Measurements from ENCODE around the gene LGALS3.

Gene LGALS3

DNA sequence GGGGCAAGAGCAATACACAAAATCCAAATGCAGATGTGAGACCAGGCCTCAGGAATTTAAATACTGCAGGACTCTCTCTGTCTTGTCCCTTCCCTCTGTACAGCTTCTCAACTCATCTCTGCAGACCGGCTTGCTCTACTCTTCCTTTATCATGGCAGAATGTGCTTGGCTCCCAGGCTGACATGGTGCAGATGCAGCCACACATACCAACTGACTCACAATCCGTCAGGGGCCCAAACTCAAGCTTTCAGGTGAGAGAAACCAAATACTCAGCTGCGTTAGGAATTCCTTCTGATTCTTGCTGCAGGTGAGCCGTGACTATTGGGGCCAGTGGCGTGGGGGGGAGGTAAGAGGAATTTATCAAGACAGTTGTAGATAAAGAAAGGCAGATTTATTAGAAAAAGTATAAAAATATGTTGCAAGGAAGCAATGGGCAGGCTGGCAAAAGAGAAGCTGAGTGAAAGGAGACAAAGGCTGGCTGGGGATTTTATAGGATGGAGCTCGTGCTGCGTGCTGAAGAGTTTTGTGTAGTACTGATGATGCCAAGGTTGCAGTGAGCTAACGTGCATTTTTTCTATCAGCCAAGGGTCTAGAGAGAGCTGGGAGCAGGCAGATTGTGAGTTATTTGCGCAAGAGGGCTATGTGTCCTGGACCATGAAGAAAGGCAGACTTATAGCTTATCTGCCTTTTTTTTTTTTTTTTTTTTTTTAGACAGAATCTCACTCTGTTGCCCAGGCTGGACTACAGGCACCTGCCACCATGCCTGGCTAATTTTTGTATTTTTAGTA is 5.0 kb upstream of the LGALS3 start:
- peak; percentile 27; the same call in 1 of the 3 replicates for ATAC-seq
- TF ChIP-seq TSHZ2 (CRISPR knock-in tag; IDR thresholded peaks at IDR 0.05) (no peak), ZNF8 (CRISPR knock-in tag; IDR thresholded peaks at IDR 0.05) (no peak), ESRRG (CRISPR knock-in tag; IDR thresholded peaks at IDR 0.05) (no peak), ZC3H10 (CRISPR knock-in tag; IDR thresholded peaks at IDR 0.05) (no peak), PPARA (CRISPR knock-in tag; IDR thresholded peaks at IDR 0.05; ENCODE audit: borderline replicate concordance) (no peak), TCF4 (CRISPR knock-in tag; IDR thresholded peaks at IDR 0.05; ENCODE audit: borderline replicate concordance) (no peak), RARB (CRISPR knock-in tag; IDR thresholded peaks at IDR 0.05) (no peak), ZNF565 (CRISPR knock-in tag; conservative IDR thresholded peaks at IDR 0.05; ENCODE audit: low read depth) (no peak), ARNTL (CRISPR knock-in tag; IDR thresholded peaks at IDR 0.05; ENCODE audit: borderline replicate concordance, low read depth) (no peak), GLIS3 (CRISPR knock-in tag; IDR thresholded peaks at IDR 0.05) (no peak), ZNF70 (CRISPR knock-in tag; IDR thresholded peaks at IDR 0.05) (no peak), ISL1 (CRISPR knock-in tag; IDR thresholded peaks at IDR 0.05) (no peak), CSRNP3 (CRISPR knock-in tag; IDR thresholded peaks at IDR 0.05) (no peak)
- TF ChIP-seq, protein P1, sequence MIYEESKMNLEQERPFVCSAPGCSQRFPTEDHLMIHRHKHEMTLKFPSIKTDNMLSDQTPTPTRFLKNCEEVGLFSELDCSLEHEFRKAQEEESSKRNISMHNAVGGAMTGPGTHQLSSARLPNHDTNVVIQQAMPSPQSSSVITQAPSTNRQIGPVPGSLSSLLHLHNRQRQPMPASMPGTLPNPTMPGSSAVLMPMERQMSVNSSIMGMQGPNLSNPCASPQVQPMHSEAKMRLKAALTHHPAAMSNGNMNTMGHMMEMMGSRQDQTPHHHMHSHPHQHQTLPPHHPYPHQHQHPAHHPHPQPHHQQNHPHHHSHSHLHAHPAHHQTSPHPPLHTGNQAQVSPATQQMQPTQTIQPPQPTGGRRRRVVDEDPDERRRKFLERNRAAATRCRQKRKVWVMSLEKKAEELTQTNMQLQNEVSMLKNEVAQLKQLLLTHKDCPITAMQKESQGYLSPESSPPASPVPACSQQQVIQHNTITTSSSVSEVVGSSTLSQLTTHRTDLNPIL (CRISPR knock-in tag; IDR thresholded peaks at IDR 0.05; ENCODE audit: low read depth): no peak

GRCh38 chr14:55124774-55125386 is 4.2 kb upstream of the LGALS3 start:
- ATAC-seq: no peak
- TF ChIP-seq PPARA (CRISPR knock-in tag; IDR thresholded peaks at IDR 0.05; ENCODE audit: borderline replicate concordance) (no peak), TCF4 (CRISPR knock-in tag; IDR thresholded peaks at IDR 0.05; ENCODE audit: borderline replicate concordance) (no peak), ZNF8 (CRISPR knock-in tag; IDR thresholded peaks at IDR 0.05) (no peak), ZFP30 (CRISPR knock-in tag; IDR thresholded peaks at IDR 0.05) (no peak), RARB (CRISPR knock-in tag; IDR thresholded peaks at IDR 0.05) (no peak), CSDC2 (CRISPR knock-in tag; IDR thresholded peaks at IDR 0.05) (no peak), ZNF70 (CRISPR knock-in tag; IDR thresholded peaks at IDR 0.05) (no peak), ZFP3 (CRISPR knock-in tag; IDR thresholded peaks at IDR 0.05) (no peak), ZC3H10 (CRISPR knock-in tag; IDR thresholded peaks at IDR 0.05) (no peak), TOX (CRISPR knock-in tag; IDR thresholded peaks at IDR 0.05; ENCODE audit: borderline replicate concordance) (no peak), ISL1 (CRISPR knock-in tag; IDR thresholded peaks at IDR 0.05) (no peak), ARNTL (CRISPR knock-in tag; IDR thresholded peaks at IDR 0.05; ENCODE audit: borderline replicate concordance, low read depth) (no peak), ZNF565 (CRISPR knock-in tag; conservative IDR thresholded peaks at IDR 0.05; ENCODE audit: low read depth) (no peak), ESRRG (CRISPR knock-in tag; IDR thresholded peaks at IDR 0.05) (no peak), BACH2 (CRISPR knock-in tag; IDR thresholded peaks at IDR 0.05; ENCODE audit: borderline replicate concordance) (no peak), POU6F1 (CRISPR knock-in tag; IDR thresholded peaks at IDR 0.05; ENCODE audit: borderline replicate concordance, low read depth) (no peak), OSR1 (CRISPR knock-in tag; IDR thresholded peaks at IDR 0.05) (no peak)
- TF ChIP-seq, protein P2, sequence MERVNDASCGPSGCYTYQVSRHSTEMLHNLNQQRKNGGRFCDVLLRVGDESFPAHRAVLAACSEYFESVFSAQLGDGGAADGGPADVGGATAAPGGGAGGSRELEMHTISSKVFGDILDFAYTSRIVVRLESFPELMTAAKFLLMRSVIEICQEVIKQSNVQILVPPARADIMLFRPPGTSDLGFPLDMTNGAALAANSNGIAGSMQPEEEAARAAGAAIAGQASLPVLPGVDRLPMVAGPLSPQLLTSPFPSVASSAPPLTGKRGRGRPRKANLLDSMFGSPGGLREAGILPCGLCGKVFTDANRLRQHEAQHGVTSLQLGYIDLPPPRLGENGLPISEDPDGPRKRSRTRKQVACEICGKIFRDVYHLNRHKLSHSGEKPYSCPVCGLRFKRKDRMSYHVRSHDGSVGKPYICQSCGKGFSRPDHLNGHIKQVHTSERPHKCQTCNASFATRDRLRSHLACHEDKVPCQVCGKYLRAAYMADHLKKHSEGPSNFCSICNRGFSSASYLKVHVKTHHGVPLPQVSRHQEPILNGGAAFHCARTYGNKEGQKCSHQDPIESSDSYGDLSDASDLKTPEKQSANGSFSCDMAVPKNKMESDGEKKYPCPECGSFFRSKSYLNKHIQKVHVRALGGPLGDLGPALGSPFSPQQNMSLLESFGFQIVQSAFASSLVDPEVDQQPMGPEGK (CRISPR knock-in tag; IDR thresholded peaks at IDR 0.05; ENCODE audit: borderline replicate concordance): no peak
- TF ChIP-seq, protein P1 (CRISPR knock-in tag; IDR thresholded peaks at IDR 0.05; ENCODE audit: low read depth): no peak
